KOPT-K1 (cell line): Measurements from ENCODE around the gene KIF1A.
"Not testable (repeated sequence)": the region's sequence is repeated elsewhere in the genome, so short reads cannot be mapped to it uniquely, and the experiment has no call there.

Experiments used
- H3K27ac ChIP-seq: fragments of 200-600 bp; sonication (generic); 2 replicates; pipeline ENCODE4 v1.5.1; 2016; ENCODE audit warnings: antibody characterized with exemption, mild to moderate bottlenecking, low read depth, low read length; ENCODE audit not compliant: poor library complexity, severe bottlenecking
- H3K36me3 ChIP-seq: fragments of 200-600 bp; sonication (generic); 2 replicates; pipeline ENCODE4 v1.5.1; 2017; ENCODE audit warnings: antibody characterized with exemption, mild to moderate bottlenecking, low read length, moderate library complexity; ENCODE audit not compliant: insufficient read depth
- H3K9me3 ChIP-seq: fragments of 200-600 bp; sonication (generic); 2 replicates; pipeline ENCODE4 v1.5.1; 2017; ENCODE audit warnings: antibody characterized with exemption, low read length, mild to moderate bottlenecking; ENCODE audit not compliant: insufficient read depth, poor library complexity, severe bottlenecking

KIF1A gene

GRCh38 chr2:240782886-240783818, 36.9 kb downstream of the KIF1A start:
- Histone ChIP-seq H3K27ac (no peak overlapping the region), H3K36me3 (no peaks in the 10 kb centered on the region), H3K9me3 (no peaks in the 10 kb centered on the region)

GRCh38 chr2:240782221-240782885, 37.7 kb downstream of the KIF1A start:
- H3K9me3 ChIP-seq = no peaks in the 10 kb centered on the region
- no peaks in the 10 kb centered on the region for H3K36me3 ChIP-seq
- H3K27ac ChIP-seq = no peak overlapping the region

GRCh38 chr2:240781471-240782220, 38.4 kb downstream of the KIF1A start:
- Histone ChIP-seq H3K36me3 (no peaks in the 10 kb centered on the region), H3K27ac (no peak overlapping the region), H3K9me3 (no peaks in the 10 kb centered on the region)

GRCh38 chr2:240780023-240780700, 39.9 kb downstream of the KIF1A start:
- Histone ChIP-seq H3K9me3 (no peaks in the 10 kb centered on the region), H3K27ac (no peak overlapping the region), H3K36me3 (no peaks in the 10 kb centered on the region)

GRCh38 chr2:240779250-240779832, 40.7 kb downstream of the KIF1A start:
- H3K9me3 ChIP-seq, H3K27ac ChIP-seq, H3K36me3 ChIP-seq: not testable (repeated sequence)

GRCh38 chr2:240778426-240778825, 41.6 kb downstream of the KIF1A start:
- H3K27ac ChIP-seq = no peak overlapping the region
- no peaks in the 10 kb centered on the region for H3K9me3 ChIP-seq
- no peaks in the 10 kb centered on the region for H3K36me3 ChIP-seq

- no peaks in the 10 kb centered on the region for H3K36me3 ChIP-seq
- no peak overlapping the region for H3K27ac ChIP-seq
These were observed 42.4 kb downstream of the KIF1A start for GRCh38 chr2:240777456-240778212.

GRCh38 chr2:240775905-240776304, 44.1 kb downstream of the KIF1A start:
- Histone ChIP-seq H3K27ac (no peak overlapping the region), H3K9me3 (no peaks in the 10 kb centered on the region), H3K36me3 (no peaks in the 10 kb centered on the region)

More at GRCh38 chr2:240777456-240778212, 42.4 kb downstream of the KIF1A start:
- no peaks in the 10 kb centered on the region for H3K9me3 ChIP-seq

GRCh38 chr2:240774856-240775255, 45.2 kb downstream of the KIF1A start:
- no peaks in the 10 kb centered on the region for H3K9me3 ChIP-seq
- no peaks in the 10 kb centered on the region for H3K36me3 ChIP-seq

GRCh38 chr2:240769096-240769495, 50.9 kb downstream of the KIF1A start:
- H3K36me3 ChIP-seq = no peaks in the 10 kb centered on the region
- H3K9me3 ChIP-seq = no peaks in the 10 kb centered on the region
- no peak overlapping the region for H3K27ac ChIP-seq

More at GRCh38 chr2:240774856-240775255, 45.2 kb downstream of the KIF1A start:
- H3K27ac ChIP-seq = no peak overlapping the region

- Histone ChIP-seq H3K27ac (no peak overlapping the region), H3K36me3 (no peaks in the 10 kb centered on the region), H3K9me3 (no peaks in the 10 kb centered on the region)
These were observed 51.8 kb downstream of the KIF1A start for GRCh38 chr2:240768216-240768615.

- Histone ChIP-seq H3K9me3 (no peaks in the 10 kb centered on the region), H3K36me3 (no peaks in the 10 kb centered on the region), H3K27ac (no peak overlapping the region)
These were observed 52.7 kb downstream of the KIF1A start for GRCh38 chr2:240767341-240767740.

- Histone ChIP-seq H3K27ac (no peak overlapping the region), H3K36me3 (no peaks in the 10 kb centered on the region), H3K9me3 (no peaks in the 10 kb centered on the region)
These were observed 53.9 kb downstream of the KIF1A start for GRCh38 chr2:240766072-240766471.

GRCh38 chr2:240765007-240765406, 55.0 kb downstream of the KIF1A start:
- no peaks in the 10 kb centered on the region for H3K36me3 ChIP-seq
- no peaks in the 10 kb centered on the region for H3K9me3 ChIP-seq
- no peak overlapping the region for H3K27ac ChIP-seq
